ENCODE data around the gene CD6. TPM values are rescaled to one million over a fixed set of nuclear protein-coding genes. Genes with fewer than 3 reads are reported as not detected.

Gene CD6
- total and polyA plus RNA-seq, 3 donors from 2014 or later = 0.87 to 3.1 (median 1.6) TPM

GRCh38 chr11:60924110-60924905 lies 47.2 kb upstream of the CD6 start, which contains the start of gene TMEM132A:
TSS of gene TMEM132A (plus strand) at chr11:60924460. CDS start at chr11:60924634, 174 bp downstream.
- intact Hi-C loops (cut with DNase I; ENCODE audit: low total_unique reads) = no loop called here
- no peaks in the 10 kb centered on the region for H3K27me3 ChIP-seq
- TF ChIP-seq POLR2A (IDR thresholded peaks at IDR 0.05) = no peak
- TF ChIP-seq CTCF (IDR thresholded peaks at IDR 0.05) = no peak
- H3K4me3 ChIP-seq = peak within 1 kb of the TSS; percentile 58 to 65
- H3K4me1 ChIP-seq = peaks cover 15% of the 10 kb centered on the region
- no peak within 1 kb of the TSS for H3K27ac ChIP-seq
- WGBS, 2 donors = 0 to 1% methylated on average over 9 to 54 of the region's 69 CpGs
- H3K9me3 ChIP-seq = no peaks in the 10 kb centered on the region
- no peaks in the 10 kb centered on the region for H3K36me3 ChIP-seq (ENCODE audit: low read depth, missing control alignments)
- DNase-seq = peak; percentile 91

GRCh38 chr11:60924906-60925853 lies 46.3 kb upstream of the CD6 start:
- TF ChIP-seq POLR2A (IDR thresholded peaks at IDR 0.05) (no peak), CTCF (IDR thresholded peaks at IDR 0.05) (no peak)
- H3K27me3 ChIP-seq = no peaks in the 10 kb centered on the region
- 4 to 5% methylated on average over 12 to 35 of the region's 35 CpGs for WGBS, 2 donors

GRCh38 chr11:60925868-60926267 lies 45.6 kb upstream of the CD6 start:
- TF ChIP-seq CTCF (IDR thresholded peaks at IDR 0.05) = no peak
- no peak for TF ChIP-seq POLR2A (IDR thresholded peaks at IDR 0.05)
- no peak overlapping the region for H3K27ac ChIP-seq
- intact Hi-C loops (cut with DNase I; ENCODE audit: low total_unique reads) = no loop called here
- no peaks in the 10 kb centered on the region for H3K36me3 ChIP-seq (ENCODE audit: low read depth, missing control alignments)
- H3K9me3 ChIP-seq = no peaks in the 10 kb centered on the region
- H3K4me3 ChIP-seq = no peak overlapping the region
- H3K27me3 ChIP-seq = no peaks in the 10 kb centered on the region
- 71 to 79% methylated on average over 5 to 6 of the region's 6 CpGs for WGBS, 2 donors
- DNase-seq = no peak
- peaks cover 15% of the 10 kb centered on the region for H3K4me1 ChIP-seq

More at GRCh38 chr11:60924906-60925853, 46.3 kb upstream of the CD6 start:
- intact Hi-C loops (cut with DNase I; ENCODE audit: low total_unique reads) = no loop called here
- Histone ChIP-seq H3K9me3 (no peaks in the 10 kb centered on the region), H3K4me3 (peak overlapping the region; percentile 58 to 65), H3K36me3 (ENCODE audit: low read depth, missing control alignments) (no peaks in the 10 kb centered on the region), H3K4me1 (peaks cover 15% of the 10 kb centered on the region), H3K27ac (no peak overlapping the region)
- DNase-seq = no peak

GRCh38 chr11:60926500-60926899 lies 45.0 kb upstream of the CD6 start:
- 93 to 96% methylated on average over 8 of the region's 8 CpGs for WGBS, 2 donors
- no peaks in the 10 kb centered on the region for H3K9me3 ChIP-seq
- no peaks in the 10 kb centered on the region for H3K27me3 ChIP-seq
- no peak overlapping the region for H3K27ac ChIP-seq
- H3K36me3 ChIP-seq (ENCODE audit: low read depth, missing control alignments) = no peaks in the 10 kb centered on the region
- H3K4me3 ChIP-seq = no peak overlapping the region
- intact Hi-C loops (cut with DNase I; ENCODE audit: low total_unique reads) = no loop called here
- no peak for DNase-seq
- no peak for TF ChIP-seq POLR2A (IDR thresholded peaks at IDR 0.05)
- TF ChIP-seq CTCF (IDR thresholded peaks at IDR 0.05) = no peak
- peaks cover 15% of the 10 kb centered on the region for H3K4me1 ChIP-seq
